ENCODE measurements around the gene ILDR1. TPM values are rescaled to one million over a fixed set of nuclear protein-coding genes. Genes with fewer than 3 reads are reported as not detected.
A peak's percentile ranks its signal among the peaks of the same experiment; 100 is the strongest.

The ILDR1 gene
- total RNA-seq, 1 experiment from 2014 or later = 7.4 TPM

DNA sequence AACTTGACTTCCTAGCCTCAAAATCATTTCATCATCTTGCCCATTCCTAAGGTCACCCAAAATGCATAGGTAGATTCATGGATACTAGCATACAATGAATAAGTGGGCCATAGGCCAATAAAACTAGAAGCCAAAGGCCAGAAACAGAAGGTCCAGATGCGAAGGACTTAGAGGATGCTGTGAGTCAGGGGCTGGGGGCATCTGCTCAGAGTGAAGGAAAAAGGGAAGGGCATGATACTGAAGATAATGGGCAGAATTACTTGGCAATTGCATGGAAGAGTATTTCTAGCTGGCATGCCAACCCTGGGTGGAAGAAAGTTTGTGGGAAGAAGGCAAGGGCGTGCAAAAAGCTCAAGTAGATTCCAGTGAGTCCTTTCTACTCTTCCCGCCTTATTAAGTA lies 27.5 kb downstream of the ILDR1 start:
- DNase-seq (ENCODE audit: low spot score) = no peak

DNA sequence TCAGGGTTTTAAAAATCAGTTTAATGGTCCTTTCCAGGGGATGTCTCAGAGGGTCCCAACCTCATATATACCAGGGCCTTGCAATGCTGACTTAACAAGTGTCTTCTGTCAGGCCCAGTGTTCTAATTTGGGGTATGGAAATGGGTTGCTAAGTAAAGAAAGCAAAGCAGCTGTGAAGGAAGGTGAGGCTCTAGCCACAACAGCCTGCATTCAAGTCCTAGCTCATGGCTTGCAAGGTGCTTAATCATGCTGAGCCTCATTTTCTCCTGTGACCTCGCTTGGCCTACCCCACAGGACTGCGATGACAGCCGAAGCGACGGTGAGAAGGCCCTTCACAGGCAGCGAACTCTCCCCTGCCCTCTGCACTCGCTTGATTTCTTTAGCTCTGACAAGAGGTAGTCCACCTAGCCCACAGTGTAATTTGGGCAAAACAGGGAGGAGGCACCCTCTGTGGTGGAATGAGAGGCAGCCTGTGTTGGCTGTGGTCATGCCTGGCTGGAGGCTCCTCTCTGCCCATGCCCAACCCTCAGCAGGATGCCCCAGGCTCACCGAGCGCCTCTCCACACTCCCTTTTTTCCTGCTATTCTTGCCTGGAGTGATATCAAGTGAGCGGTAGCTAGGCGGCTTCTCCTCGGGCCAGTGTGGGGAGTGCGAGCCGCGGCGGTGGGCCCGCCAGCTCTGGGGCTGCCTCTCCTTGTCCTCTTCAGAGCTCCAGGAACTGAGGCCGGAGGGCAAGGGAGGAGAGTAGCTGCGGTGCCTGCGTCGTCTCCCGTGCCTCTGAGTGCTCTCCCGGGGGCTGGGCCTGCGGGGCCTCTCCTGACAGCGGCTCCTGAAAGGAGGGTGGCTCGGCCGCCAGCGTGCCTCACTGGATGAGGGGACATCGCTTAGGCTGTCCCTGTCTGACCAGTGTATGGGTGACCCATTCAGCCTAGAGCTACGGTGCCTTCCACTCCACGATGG lies 29.2 kb downstream of the ILDR1 start:
- no peak for DNase-seq (ENCODE audit: low spot score)

DNA sequence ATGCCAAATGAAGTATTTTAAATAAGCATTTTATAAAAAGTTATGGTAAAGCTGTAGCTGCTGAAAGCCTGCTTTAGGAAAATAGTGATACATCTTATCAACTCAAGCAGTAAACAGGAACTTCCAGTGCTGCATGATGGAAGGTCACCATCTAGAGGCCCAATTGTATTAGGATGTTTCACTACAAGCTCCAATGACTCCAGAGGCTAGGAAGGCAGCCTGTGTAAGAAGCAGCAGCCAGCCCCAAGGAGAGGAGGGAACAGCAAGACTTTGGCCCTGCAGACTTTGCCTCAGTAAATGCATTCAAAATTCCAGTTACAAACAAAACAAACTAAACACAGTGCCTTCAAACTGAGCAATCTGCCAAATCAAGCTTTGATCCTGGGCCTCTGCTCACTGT lies 32.1 kb downstream of the ILDR1 start:
- DNase-seq (ENCODE audit: low spot score) = peak; percentile 50

DNA sequence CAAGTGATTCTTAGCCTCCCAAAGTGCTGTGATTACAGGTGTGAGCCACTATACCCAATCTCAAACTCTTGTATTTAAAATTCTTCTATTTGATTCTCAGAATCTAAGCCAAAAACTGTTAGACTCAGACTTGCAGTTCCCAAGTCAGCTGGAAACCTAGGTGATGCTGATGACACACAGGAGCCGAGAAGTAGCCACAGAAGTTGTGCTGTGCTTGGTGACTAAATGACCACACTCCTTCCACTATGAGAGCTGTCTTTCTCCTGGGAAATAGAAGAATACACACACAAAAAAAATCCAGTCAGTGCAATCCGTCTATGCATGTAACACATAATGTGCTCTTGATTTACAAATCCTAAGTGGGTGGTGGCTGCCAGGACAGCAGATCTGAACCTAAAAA lies 33.9 kb downstream of the ILDR1 start:
- DNase-seq (ENCODE audit: low spot score) = no peak

DNA sequence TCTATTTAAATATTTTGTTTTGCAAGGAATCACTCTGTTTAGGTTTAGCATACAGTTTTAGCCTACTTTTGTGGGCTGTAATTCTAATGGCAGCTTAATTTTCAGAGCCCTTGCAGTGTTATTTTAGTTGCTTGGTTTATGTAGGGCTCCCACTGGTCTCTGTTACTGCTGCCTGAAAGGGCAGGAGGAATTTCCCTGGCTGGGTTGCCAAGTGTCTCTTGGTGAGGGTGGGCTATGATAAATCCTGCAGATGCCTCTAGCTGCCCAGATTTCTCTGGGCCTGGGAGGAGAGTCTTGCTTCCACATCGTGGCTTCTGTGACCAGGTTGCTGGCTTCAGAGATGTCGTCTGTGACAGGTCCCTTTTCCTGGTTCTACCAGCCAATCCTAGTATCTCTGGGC lies 36.2 kb downstream of the ILDR1 start:
- DNase-seq (ENCODE audit: low spot score) = no peak

DNA sequence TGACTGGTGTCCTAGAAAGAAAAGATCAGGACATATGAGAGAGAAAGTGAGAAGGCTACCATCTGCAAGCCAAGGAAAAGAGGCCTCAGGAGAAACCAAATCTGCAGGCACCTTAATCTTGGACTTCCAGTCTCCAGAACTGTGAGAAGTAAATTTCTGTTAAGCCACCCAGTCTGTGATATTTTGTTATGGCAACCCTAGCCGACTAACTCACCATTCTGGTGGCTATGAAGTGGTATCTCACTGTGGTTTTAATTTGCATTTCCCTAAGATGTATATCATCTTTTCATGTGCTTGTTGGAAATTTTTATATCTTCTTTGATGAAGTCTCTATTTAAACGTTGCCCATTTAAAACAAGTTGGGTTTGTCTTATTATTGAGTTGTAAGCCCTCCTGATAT lies 40.6 kb downstream of the ILDR1 start:
- DNase-seq (ENCODE audit: low spot score) = no peak

DNA sequence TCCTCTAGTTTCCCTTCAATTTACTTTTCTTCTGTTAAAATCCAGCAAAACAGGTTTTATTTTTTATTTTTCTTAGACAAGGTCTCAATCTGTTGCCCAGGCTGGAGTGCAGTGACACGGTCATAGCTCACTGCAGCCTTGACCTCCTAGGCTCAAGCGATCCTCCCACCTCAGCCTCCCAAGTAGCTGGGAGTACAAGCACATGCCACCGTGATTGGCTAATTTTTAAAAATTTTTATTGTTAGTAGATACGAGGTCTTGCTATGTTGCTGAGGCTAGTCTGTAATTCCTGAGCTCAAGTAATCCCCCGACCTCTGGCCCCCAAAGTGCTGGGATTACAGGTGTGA lies 41.6 kb downstream of the ILDR1 start:
- no peak for DNase-seq (ENCODE audit: low spot score)

DNA sequence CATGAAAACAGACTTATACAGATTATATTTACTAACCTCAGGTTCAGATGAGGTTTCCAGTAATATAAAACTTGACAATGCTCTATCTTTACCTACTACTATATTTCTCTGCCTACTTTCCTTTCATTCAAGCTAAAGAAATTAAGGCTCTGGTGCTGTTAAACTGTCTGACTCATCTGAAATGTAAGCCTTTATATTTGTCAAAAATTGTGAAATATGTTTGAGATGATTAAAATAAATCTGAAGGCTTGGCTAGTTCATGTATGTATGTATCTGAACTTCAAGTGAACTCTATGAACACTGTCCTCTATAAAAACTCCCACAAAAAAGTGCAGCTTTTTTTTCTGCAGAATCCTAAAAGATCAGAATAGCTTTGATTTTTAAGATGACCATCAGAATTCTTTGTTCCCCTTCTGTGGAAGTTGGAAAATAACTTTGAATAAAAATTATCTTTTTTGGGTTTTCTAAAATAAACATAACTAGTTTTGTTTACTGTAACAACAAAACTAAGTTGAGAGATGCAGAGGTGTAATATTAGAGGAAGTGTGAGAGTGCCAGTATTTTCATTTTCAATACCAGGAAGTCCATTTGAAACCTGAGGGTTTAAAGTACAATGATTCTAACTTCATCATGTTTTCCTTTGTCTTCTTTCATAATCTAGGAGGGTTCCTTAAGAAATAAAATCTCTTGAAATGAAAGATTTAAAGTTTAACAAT lies 42.2 kb downstream of the ILDR1 start:
- peak; percentile 26 for DNase-seq (ENCODE audit: low spot score)

DNA sequence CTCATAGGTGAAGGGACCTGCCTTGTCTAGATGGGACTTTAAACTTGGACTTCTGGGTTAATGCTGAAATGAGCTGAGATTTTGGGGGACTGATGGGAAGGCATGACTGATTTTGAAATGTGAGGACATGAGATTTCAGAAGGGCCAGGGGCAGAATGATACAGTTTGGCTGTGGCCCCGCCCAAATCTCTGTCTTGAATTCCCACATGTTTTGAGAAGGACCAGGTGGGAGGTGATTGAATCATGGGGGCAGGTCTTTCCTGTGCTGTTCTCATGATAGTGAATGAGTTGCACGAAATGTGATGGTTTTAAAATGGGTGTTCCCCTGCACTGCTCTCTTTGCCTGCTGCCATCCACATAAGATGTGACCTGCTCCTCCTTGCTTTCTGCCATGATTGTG lies 42.8 kb downstream of the ILDR1 start:
- no peak for DNase-seq (ENCODE audit: low spot score)

DNA sequence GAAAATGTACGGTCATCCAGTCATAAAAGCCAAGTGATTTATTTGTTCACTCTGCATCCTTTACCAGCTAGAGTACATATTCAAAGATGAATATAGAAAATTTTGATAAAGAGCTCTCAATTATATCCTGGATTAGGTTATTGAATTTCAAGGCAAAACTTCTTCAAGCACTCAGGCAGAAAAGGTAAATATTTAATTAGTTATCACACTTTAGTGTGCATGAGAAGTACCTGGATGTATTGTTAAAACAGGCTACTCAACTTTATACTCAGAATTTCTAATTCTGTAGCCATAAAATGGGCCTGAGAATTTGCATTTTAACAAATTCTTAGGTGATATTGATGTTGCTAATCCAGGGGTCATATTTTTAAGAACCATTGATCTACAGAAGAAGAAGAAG lies 45.3 kb downstream of the ILDR1 start:
- DNase-seq (ENCODE audit: low spot score) = no peak

DNA sequence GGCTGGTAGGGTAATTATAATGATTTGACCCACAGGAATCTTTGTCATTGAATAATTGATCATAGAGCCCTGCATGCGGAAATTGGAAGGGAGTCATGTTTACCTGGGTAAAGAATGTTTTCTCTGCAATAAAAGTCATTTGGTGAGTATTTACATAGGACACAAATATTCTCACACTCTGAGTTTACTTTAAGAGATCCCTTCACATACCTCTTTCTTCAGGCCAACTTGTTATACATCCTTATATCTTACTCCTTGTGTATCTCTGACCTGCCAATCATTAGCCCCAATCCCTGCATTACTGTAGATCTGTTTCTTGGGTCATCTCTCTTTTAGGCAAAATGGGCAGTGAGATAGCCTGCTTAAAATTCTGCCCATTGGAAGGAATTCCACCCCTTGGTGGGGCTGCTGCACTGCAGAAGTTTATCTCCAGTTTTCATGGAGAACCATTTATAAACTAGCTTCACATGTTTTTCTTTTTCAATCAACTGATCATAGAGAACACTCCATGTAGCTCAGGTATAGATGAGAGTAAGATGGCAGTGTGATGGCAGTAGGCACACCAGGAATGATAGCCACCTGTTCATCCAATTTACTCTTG lies 46.2 kb downstream of the ILDR1 start:
- DNase-seq (ENCODE audit: low spot score) = no peak

DNA sequence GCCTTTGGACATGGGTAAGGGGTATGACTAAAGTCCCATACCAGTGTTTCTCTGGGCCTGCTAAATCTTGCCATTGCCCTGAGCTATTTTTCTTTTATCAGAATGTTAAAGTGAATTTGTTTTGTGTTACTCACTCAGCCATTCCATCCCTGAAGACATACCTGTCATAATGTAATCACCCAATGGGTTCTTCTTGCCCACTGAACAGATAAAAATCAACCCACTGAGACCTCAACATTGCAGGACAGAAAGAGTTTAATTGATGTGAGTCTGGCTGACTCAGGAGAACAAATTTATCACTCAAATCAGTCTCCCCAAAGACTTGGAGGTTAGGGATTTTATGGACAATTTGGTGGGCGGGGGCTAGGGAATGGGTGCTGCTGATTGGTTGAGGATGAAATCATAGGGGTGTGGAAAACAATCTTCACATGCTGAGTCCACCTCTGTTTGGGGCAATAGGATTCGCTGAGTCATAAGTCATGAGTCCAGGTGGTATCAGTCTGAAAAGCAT lies 47.4 kb downstream of the ILDR1 start:
- DNase-seq (ENCODE audit: low spot score) = no peak

DNA sequence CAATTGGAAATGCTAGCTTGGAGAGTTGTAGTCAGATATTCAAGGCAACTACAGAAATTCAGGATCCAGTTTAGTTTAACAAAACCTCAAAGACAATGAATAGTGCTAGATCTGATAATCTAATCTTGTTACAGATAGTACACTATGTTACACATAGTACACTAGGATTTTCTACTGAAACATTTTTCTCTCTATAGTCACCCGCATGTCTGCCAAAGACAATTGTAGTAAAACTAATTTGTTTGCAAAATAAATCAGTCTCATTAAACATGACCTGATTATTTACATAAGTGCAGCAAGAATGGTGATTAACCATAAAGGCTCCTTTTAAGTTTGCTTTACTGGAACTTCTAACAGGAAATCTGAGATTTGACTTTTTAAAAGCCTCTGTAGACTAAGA lies 52.0 kb downstream of the ILDR1 start:
- no peak for DNase-seq (ENCODE audit: low spot score)

DNA sequence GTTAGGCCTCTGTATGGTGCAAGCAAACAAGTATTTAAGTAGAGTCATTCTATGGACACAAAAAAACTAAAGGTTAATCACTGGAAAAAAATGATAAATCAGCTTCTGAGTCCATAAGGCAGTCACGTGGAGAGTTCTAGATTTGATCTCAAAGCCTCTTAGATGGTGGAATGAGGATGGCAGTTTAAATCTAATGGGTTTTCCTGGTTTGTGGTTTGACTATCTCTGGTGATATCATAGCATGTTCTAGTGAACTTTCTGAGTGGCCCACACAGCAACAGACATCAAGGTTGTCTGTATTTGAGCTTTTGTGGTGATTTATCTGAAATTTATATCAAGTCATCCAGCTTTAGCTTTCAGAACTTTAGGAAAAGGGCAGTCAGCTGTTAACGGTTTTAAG lies 52.4 kb downstream of the ILDR1 start:
- peak; percentile 62 for DNase-seq (ENCODE audit: low spot score)

DNA sequence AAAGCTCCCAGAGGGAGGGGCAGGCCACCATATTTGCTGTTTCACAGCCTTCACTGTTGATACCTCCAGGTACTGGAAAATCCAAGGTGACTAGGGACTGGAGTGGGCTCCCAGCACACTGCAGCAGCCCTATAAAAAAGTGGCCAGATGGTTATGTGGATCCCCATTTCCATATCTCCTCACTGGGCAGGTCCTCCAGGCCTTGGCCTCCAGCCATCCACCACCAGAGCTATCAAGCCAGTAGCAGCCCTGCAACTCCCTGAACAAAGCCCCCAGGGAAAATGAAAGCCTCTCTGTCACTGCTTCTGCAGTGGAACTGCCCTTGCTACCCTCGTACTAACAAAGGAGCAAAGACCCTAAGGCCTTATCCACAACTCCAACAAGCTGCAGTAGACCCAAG lies 58.4 kb downstream of the ILDR1 start:
- no peak for DNase-seq (ENCODE audit: low spot score)

DNA sequence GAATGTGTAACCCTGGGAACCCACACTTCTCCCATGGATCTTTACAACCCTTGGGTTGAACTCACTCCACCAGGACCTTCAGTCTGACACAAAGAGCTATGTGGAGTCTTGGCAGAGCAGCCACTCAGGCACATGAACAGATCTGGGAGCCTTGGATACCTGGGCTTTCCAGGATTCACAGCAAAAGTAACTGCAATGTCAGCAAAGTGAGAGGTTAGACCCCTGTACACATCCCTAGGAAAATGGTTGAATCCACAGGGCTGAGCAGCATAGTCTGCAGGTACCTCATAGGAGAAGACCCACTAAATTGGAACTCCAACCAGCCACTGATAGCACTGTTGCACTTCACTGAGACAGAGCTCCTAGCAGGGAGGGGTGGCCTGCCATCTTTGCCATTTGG lies 59.6 kb downstream of the ILDR1 start:
- DNase-seq (ENCODE audit: low spot score) = no peak

DNA sequence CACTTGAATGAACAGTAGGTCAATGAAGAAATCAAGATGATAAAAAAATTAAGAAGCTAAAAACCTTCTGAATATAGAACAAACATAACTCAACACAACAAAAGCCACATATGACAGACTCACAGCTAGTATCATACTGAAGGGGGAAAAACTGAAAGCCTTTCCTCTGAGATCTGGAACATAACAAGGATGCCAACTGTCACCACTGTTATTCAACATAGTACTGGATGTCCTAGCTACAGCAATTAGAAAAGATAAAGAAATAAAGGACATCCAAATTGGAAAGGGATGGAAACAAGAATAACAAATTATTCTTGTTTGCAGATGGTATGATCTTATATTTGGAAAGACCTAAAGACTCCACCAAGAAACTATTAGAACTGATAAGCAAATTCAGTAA lies 60.8 kb downstream of the ILDR1 start:
- no peak for DNase-seq (ENCODE audit: low spot score)

DNA sequence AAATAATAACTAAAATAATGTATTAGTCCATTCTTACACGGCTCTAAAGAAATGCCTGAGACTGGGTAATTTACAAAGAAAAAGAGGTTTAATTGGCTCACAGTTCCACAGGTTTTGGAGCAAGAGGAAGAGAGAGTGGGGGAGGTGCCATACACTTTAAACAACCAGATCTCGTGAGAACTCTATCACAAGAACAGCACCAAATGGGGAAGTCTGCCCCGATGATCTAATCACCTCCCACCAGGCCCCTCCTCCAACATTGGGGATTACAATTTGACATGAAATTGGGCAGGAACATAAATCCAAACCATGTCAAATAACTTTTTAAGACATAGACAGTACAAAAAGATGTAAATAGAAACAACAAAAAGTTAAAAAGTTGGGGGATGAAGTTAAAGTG lies 63.2 kb downstream of the ILDR1 start:
- DNase-seq (ENCODE audit: low spot score) = no peak

DNA sequence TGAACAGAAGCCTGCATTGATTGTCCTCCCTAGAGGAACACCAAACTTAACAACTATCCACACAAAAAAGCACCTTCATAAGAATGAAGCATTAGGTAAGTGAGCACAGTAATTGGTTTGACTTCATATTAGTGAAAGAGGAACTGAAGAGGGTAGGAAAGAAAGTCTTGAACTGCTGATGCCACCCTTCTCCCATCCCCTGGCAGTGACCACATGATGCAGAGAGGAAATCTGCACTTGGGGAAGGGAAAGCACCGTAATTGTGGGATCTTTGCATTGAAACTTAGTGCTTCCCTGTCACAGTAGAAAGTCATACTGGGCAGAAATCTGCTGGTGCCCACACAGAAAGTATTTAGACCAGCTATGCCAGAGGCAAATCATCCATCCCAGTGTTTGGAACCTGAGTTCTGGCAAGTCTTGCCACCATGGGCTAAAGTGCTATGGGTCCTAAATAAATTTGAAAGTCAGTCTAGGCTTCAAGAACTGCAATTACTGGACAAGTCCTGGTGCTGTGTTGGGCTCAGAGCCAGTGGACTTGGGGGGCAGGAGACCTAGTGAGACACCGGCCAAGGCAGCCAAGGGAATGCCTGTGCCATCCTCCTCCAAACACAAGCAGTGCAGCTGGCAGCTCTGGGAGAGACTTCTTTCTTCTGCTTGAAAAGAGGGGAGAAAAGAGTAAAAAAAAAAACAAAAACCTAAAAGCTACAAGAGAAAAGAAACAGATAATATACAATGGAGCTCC lies 64.2 kb downstream of the ILDR1 start:
- DNase-seq (ENCODE audit: low spot score) = no peak

DNA sequence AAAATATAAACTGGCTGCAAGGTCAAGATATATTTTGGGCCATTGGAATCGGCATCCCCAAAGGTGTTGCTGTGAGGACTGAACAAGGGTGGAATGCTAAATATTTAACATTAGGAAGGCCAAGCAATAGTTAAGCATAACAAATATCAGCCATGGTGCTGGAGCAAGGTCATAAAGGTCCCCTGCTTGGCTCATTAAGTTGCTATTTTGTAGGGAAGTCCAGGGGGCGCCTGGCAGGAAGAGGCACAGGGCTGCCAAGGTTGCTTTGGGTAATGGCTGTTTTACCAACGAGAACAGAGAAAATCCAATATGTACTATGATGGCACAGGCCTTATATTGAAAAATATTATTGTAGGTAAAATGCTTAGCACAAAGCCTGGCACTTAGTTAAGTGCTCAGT lies 65.7 kb downstream of the ILDR1 start:
- no peak for DNase-seq (ENCODE audit: low spot score)

DNA sequence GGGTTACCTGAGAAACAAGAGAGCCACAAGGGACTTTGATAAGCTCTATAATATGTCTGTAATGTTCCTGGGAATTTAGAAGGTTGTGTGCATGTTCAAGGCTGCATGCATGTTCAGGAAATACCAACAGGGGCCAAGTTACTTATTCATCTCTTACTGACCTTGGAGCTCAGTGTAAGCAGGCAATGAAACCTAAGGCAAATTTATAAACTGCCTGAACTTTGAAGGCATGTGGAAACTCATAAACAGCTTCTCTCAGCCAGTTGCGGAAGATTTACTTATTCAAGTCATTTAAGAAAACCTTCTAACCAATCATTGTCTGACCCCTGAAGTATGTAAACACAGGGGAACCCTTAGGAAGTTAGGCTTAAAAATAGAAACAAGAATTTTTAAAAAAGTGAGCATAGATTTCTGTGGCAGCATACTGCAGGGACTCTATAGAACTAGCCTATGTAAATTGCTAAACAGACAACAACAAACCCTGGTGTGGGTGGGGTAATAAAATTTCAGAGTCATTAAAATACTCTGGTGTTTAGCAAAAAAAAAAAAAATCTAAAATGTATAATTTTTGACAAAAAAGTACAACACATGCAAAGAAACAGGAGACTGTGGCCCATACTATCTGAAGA lies 70.6 kb downstream of the ILDR1 start:
- DNase-seq (ENCODE audit: low spot score) = no peak
